HUES6 (cell line): ENCODE data around the gene TMEM150C.
"Not testable (repeated sequence)": the region's sequence is repeated elsewhere in the genome, so short reads cannot be mapped to it uniquely, and the experiment has no call there.

Experiments
- H3K27ac ChIP-seq: 2 replicates; pipeline ENCODE4 v1.7.0; 2013; ENCODE audit warnings: low read depth, mild to moderate bottlenecking, low read length, inconsistent platforms
- H3K27me3 ChIP-seq: 2 replicates; pipeline ENCODE4 v1.6.1; 2013; ENCODE audit warnings: low read length; ENCODE audit not compliant: control insufficient read depth, insufficient read depth
- H3K36me3 ChIP-seq: 2 replicates; pipeline ENCODE4 v1.6.1; 2013; ENCODE audit warnings: low read length; ENCODE audit not compliant: control insufficient read depth, insufficient read depth
- H3K4me1 ChIP-seq: 2 replicates; pipeline ENCODE4 v1.6.1; 2013; ENCODE audit warnings: low read length; ENCODE audit not compliant: control insufficient read depth, insufficient read depth
- H3K4me3 ChIP-seq: 2 replicates; pipeline ENCODE4 v1.5.1; 2013; ENCODE audit warnings: low read depth, low read length
- H3K9ac ChIP-seq: one replicate; pipeline ENCODE4 v1.6.1; 2013; ENCODE audit warnings: mild to moderate bottlenecking, low read length
- H3K9me3 ChIP-seq: 2 replicates; pipeline ENCODE4 v1.6.1; 2013; ENCODE audit warnings: low read depth, low read length; ENCODE audit not compliant: control insufficient read depth, insufficient read depth

The TMEM150C gene

GRCh38 chr4:82491251-82491960 lies 70.4 kb downstream of the TMEM150C start:
- no peaks in the 10 kb centered on the region for H3K9me3 ChIP-seq
- H3K9ac ChIP-seq, result no peak overlapping the region
- no peak overlapping the region for H3K4me3 ChIP-seq
- no peaks in the 10 kb centered on the region for H3K4me1 ChIP-seq
- H3K27me3 ChIP-seq, result no peaks in the 10 kb centered on the region
- no peaks in the 10 kb centered on the region for H3K36me3 ChIP-seq
- H3K27ac ChIP-seq, result no peak overlapping the region

GRCh38 chr4:82489987-82490386 lies 71.8 kb downstream of the TMEM150C start:
- Histone ChIP-seq H3K27me3 (no peaks in the 10 kb centered on the region), H3K9ac (no peak overlapping the region), H3K4me3 (no peak overlapping the region), H3K36me3 (no peaks in the 10 kb centered on the region), H3K4me1 (no peaks in the 10 kb centered on the region), H3K9me3 (no peaks in the 10 kb centered on the region), H3K27ac (no peak overlapping the region)

- Histone ChIP-seq H3K4me1 (no peaks in the 10 kb centered on the region), H3K36me3 (no peaks in the 10 kb centered on the region), H3K9ac (no peak overlapping the region), H3K27ac (no peak overlapping the region), H3K9me3 (no peaks in the 10 kb centered on the region), H3K4me3 (no peak overlapping the region), H3K27me3 (no peaks in the 10 kb centered on the region)
Measured at GRCh38 chr4:82489076-82489475, 72.7 kb downstream of the TMEM150C start.

- no peaks in the 10 kb centered on the region for H3K4me1 ChIP-seq
- H3K27me3 ChIP-seq, result no peaks in the 10 kb centered on the region
- H3K4me3 ChIP-seq, result no peak overlapping the region
- no peak overlapping the region for H3K9ac ChIP-seq
- H3K27ac ChIP-seq, result no peak overlapping the region
- H3K36me3 ChIP-seq, result no peaks in the 10 kb centered on the region
- no peaks in the 10 kb centered on the region for H3K9me3 ChIP-seq
Measured at GRCh38 chr4:82484996-82485783, 76.6 kb downstream of the TMEM150C start.

GRCh38 chr4:82482387-82482786 lies 79.4 kb downstream of the TMEM150C start:
- no peak overlapping the region for H3K4me3 ChIP-seq
- H3K27ac ChIP-seq, result no peak overlapping the region
- no peak overlapping the region for H3K9ac ChIP-seq
- 0 out of 2 replicates have a peak, but pooled peaks cover 5% of the 10 kb centered on the region for H3K9me3 ChIP-seq
- no peaks in the 10 kb centered on the region for H3K36me3 ChIP-seq
- no peaks in the 10 kb centered on the region for H3K4me1 ChIP-seq
- H3K27me3 ChIP-seq, result no peaks in the 10 kb centered on the region

GRCh38 chr4:82481506-82481840 lies 80.3 kb downstream of the TMEM150C start:
- Histone ChIP-seq H3K27me3 (no peaks in the 10 kb centered on the region), H3K9me3 (0 out of 2 replicates have a peak, but pooled peaks cover 5% of the 10 kb centered on the region), H3K27ac (no peak overlapping the region), H3K9ac (no peak overlapping the region), H3K4me1 (no peaks in the 10 kb centered on the region), H3K4me3 (no peak overlapping the region), H3K36me3 (no peaks in the 10 kb centered on the region)

- Histone ChIP-seq H3K4me1 (no peaks in the 10 kb centered on the region), H3K9ac (no peak overlapping the region), H3K9me3 (0 out of 2 replicates have a peak, but pooled peaks cover 5% of the 10 kb centered on the region), H3K27me3 (no peaks in the 10 kb centered on the region), H3K27ac (no peak overlapping the region), H3K4me3 (no peak overlapping the region), H3K36me3 (no peaks in the 10 kb centered on the region)
Measured at GRCh38 chr4:82480771-82481505, 80.8 kb downstream of the TMEM150C start.

- Histone ChIP-seq H3K36me3 (no peaks in the 10 kb centered on the region), H3K4me1 (no peaks in the 10 kb centered on the region), H3K27ac (no peak overlapping the region), H3K27me3 (no peaks in the 10 kb centered on the region), H3K4me3 (no peak overlapping the region), H3K9ac (no peak overlapping the region), H3K9me3 (0 out of 2 replicates have a peak, but pooled peaks cover 5% of the 10 kb centered on the region)
Measured at GRCh38 chr4:82479562-82479961, 82.2 kb downstream of the TMEM150C start.

- H3K9ac ChIP-seq, H3K4me3 ChIP-seq, H3K27me3 ChIP-seq, H3K4me1 ChIP-seq, H3K36me3 ChIP-seq, H3K27ac ChIP-seq, H3K9me3 ChIP-seq: not testable (repeated sequence)
Measured at GRCh38 chr4:82477469-82477868, 84.3 kb downstream of the TMEM150C start.

GRCh38 chr4:82475931-82476330 lies 85.9 kb downstream of the TMEM150C start:
- H3K4me1 ChIP-seq, H3K4me3 ChIP-seq, H3K36me3 ChIP-seq, H3K27ac ChIP-seq, H3K27me3 ChIP-seq, H3K9ac ChIP-seq, H3K9me3 ChIP-seq: not testable (repeated sequence)

- no peak overlapping the region for H3K27ac ChIP-seq
- no peaks in the 10 kb centered on the region for H3K27me3 ChIP-seq
- no peaks in the 10 kb centered on the region for H3K4me1 ChIP-seq
- no peak overlapping the region for H3K4me3 ChIP-seq
- H3K9ac ChIP-seq, result no peak overlapping the region
- H3K9me3 ChIP-seq, result no peaks in the 10 kb centered on the region
- no peaks in the 10 kb centered on the region for H3K36me3 ChIP-seq
Measured at GRCh38 chr4:82473621-82474164, 88.1 kb downstream of the TMEM150C start.
